ENCODE measurements around the gene GRB10.
"Not testable (repeated sequence)": the region's sequence is repeated elsewhere in the genome, so short reads cannot be mapped to it uniquely, and the experiment has no call there.

The GRB10 gene

DNA sequence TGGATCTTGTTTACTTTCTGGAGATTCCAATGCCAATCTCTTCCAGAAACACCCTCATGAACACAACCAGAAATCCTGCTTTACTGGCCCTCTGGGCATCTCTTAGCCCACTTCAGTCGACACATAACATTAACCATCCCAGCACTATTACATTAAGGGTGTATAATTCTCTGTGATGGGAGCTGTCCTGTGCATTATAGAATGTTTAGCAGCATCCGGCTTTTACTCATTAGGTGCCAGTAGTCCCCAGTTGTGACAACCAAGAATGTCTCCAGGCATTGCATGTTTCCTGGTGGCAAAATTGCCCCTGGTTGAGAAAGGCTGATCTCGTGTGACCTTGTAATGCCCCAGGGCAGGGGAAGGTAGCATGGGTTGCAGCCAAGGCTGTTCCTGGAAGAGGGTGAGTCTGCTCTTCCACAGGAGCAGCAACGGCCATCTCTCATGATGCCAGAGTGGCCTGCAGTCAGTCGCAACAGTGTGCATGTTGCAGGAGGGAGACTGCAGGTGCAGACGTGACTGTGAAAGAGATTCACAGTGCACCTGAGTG lies 214.9 kb downstream of the GRB10 start:
- no peak for FAIRE-seq

DNA sequence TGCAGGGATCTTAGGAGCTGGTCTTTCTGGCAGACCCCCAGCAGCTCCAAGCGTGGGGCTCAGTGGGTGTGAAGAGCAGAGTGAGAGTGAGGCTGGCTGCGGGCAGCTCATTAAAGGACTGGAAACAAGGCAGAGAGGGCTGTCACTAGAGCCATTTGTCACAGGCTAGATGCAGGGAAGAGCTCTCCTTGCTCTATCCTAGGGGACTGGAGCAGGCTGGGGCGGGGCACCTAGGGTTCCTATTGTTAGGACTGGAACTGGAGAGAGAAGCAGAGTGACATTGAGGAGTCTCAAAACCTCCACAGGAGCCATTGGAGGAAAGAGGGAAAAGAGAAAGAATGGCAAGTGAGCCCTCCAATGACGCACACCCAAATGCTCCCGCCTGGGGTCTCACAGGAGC lies 216.7 kb downstream of the GRB10 start:
- FAIRE-seq: no peak

DNA sequence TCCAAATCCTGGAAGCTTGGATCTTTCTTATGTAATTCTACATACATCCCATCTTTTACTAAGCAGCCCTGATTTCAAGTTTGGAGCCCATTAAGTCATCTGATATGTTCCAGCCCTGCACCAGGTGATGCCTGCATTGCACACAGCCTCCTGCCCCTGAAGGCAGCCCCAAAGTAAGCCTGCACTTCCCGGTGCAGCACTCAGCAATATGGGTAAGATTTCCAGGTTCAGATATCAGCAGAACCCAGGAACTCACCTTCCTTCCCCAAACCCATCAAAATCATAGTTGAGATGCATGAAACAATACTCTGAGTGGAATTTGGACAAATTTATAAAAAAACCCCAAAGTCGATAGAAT lies 217.2 kb downstream of the GRB10 start:
- FAIRE-seq: no peak

DNA sequence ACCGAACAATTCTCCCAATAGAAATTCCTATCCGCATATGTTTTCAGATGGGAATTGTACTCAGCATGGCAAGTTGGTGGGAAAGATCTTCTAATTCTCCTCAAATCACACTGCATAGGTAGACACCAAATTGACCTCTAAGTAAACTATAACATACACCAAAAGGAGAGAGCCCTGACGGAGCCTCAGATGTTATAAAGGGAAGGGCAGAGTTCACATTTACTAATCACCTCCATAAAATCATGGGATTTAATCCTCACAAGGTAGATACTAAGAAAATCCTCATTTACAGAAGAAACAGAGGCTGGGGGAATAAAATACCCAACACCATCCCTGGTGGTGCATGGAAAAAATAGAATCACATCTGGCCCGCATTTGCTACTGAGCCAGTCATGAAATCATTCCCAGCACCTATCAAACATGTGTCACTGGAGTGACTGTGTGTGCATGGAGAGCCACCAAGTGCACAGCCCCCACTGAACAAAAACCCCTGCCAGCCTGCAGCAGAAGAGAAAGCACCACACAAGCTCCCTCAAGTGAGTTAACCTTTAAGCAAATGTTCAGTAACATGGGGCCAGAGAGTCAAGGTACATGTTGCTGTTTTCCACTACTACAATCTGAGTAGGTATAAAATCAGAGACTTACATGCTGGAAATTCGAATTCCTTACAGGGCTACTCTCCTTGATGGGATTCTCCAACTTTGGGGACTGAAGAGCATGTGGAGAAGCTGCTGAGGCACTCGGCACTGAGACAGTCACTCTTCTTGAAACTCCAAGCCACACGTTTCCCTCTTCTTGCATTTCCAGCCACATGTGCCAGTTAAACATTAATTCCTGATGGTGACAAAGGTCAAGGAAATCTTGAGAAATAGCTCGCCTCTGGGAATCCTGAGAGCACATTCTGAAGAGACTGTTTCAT lies 217.8 kb downstream of the GRB10 start, which contains the start of gene DDC:
TSS of gene DDC (minus strand) at position 766 of the 919 bp plus-strand sequence. CDS start 21,320 bp downstream, outside the sequence.
- no peak for FAIRE-seq

DNA sequence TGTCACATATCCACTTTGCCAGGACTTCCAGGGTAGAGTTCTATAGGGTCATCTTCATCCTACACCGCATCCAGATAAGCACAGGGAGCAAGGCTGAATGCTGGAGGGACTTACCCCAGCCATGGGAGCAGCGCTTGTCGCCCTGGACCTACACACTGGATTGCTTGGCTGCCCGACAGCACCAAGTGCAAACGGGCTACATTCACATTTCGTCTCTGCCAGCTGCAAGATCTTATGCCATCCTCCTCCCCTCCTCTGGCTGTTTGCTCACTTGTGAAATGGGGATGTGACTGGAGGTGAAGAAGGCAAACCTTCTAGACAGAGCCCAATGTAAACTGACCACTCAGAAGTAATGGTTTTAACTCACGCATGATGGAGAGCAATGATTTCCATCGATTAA lies 218.5 kb downstream of the GRB10 start:
- FAIRE-seq: no peak

DNA sequence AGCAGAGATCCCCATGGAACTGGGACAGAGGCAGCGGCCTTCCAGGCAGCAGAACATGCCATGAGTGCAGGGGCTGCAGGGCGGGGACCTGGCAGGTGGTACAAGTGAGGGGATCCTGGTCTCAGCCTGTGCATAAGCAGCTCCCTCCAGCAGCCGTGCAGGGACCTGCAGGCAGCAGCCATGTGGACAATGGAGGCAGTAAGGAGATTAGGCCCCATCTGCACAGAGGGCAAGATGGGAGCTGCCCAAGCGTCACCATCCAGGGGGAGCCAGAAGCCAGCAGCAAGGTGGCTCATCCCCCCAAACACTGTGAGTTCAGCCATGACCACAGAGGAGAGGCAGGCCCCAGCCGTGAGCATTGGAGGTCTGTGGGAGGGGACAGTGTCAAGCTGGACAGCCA lies 220.6 kb downstream of the GRB10 start:
- FAIRE-seq: no peak

DNA sequence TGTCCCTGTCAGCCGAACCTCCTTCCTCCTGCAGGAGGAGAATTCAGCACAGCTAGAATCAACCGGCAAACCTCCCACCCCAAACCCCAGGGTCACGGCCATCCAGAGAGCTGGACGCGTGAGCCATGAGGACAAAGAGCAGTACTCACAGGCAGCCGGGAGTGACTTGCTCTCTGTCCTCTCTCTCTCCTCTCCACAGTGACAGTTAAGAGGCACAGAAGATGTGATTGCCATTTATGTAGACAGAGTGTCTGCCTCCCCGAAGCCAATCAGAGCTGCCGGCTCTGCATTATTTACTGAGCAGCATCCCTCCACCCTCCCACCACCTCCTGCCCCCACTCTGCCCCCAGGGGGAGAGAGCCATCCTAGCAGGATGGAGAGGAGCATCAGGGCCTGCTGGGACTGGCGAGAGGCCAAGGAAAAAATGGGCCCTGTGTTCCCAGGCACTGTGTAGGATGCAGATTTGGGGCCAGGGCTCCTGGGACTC lies 221.8 kb downstream of the GRB10 start:
- FAIRE-seq: no peak

DNA sequence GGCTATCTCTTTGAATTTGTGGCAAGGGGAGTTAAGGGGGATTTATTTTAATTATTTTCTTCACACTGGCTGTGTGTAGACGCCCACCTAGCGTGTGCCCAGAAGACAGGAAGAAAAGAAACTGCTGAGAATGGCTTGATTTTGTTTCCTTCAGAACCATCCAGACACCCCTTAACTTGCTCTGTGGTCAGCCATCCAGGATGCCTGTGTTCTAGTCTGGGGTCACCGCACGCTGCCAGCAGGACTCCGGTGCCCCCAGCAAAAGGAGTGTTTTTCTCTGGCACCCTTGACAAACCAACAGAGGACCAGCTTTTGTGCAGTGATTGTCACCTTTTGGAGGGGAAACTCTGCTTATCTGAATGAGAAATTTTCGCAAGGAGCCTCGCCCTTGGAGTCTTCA lies 222.8 kb downstream of the GRB10 start:
- FAIRE-seq: no peak

DNA sequence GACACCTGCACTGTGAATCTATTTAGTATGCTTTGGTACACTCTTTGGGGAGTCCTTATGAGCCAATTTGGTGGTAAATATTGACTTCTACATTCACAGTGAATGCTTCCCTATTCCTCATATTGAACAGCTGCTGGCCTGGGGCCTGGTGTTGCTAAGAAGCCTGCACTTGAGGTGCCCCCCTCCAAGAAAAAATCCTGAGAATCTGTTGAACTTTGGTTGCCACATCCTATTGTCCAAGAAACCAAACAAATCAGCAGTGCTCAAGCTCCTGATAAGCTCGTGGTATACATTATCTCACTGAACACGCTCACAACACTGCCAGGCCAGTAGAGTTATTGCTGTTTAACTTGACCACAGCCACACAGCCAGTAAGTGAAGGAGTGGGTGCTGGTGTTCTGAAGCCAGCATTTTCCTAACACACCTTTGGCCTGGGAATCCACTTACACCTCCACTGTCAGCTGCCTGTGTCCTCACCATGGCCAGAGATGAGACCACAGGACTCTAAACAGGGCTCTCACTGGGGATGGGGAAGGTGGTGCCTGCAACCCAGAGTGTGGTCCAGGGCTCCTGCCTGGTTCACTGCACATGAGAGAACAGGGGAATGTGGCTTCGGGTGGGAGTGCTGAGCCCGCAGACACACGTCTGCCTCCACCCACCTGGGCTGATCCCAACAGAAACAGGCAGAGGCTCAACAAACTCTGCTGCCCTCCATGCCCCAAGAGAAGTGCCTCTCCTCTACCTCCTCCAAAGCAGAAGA lies 224.2 kb downstream of the GRB10 start:
- no peak for FAIRE-seq

DNA sequence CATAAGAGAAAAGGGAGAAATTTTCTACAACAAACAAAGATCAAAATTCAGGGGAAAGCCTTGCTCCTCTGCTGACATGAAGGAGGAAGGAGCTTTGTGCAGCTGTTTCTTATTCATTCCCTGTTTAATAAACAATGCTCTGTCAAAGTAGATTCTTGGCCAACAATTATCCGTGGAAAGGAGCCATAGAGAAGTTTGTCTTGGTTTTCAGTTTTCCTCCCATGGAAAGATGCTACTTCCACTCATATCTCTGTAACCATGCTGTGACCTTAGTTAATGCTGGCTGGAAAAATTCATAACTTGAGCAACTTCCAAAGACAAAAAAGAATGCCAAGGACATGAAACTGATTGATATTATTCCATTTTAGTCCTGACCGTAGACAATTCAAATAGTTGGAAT lies 225.6 kb downstream of the GRB10 start:
- no peak for FAIRE-seq

DNA sequence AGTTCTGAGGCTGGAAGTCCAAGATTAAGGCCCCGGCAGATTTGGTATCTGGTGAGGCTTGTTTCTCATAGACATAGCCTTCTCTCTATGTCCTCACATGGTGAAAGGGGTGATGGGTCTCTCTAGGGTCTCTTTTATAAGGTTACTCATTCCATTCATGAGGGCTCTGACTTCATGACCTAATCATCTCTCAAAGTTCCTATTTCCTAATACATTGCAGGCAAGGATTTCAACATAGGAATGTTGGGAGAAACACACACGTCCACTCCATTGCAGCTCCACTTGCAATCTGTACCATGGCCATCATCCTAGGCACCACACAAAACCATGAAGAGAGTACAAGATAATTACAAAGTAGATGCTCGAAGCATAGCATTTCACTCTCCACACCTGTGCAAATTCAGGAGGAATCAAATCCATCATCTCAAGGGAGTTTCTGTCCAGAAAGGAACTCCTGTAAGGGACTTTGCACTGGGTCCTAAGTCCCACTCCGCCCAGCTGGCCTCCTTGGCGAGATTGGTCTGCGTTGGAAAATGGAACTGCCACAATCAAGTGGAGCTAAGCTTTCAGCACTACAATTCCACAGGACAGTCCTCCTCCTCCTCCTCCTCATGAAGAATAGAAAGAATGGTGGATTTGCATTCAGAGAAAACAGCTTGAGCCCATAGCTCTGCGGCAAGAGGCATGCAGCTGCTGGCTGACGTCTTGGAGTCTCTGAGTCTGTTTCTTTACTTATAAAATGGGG lies 226.3 kb downstream of the GRB10 start:
- no peak for FAIRE-seq

DNA sequence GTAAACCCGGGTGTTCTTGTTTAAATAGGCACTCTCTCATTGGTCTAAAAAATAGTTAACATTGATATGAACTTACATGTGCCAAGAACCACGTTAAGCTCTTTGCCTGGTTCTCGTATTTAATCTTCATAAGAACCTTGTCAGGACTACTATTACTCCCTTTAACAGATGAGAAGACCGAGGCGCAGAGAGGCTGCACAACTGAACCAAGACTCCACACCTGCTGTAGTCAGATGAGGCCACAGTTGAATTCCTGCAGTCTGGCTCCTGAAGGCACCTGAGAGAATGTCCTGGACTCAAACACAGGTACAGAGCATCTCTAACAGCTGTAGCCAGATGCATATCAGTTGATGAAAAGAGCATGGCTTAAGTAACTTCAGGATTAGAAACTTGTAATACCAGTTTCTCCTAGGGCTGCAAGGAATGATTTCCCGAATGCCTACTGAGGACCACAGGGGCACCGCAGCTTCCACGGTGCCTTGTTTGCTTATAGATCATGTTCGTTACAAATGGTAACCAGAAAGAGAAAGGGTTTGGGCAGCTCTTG lies 227.0 kb downstream of the GRB10 start:
- no peak for FAIRE-seq

DNA sequence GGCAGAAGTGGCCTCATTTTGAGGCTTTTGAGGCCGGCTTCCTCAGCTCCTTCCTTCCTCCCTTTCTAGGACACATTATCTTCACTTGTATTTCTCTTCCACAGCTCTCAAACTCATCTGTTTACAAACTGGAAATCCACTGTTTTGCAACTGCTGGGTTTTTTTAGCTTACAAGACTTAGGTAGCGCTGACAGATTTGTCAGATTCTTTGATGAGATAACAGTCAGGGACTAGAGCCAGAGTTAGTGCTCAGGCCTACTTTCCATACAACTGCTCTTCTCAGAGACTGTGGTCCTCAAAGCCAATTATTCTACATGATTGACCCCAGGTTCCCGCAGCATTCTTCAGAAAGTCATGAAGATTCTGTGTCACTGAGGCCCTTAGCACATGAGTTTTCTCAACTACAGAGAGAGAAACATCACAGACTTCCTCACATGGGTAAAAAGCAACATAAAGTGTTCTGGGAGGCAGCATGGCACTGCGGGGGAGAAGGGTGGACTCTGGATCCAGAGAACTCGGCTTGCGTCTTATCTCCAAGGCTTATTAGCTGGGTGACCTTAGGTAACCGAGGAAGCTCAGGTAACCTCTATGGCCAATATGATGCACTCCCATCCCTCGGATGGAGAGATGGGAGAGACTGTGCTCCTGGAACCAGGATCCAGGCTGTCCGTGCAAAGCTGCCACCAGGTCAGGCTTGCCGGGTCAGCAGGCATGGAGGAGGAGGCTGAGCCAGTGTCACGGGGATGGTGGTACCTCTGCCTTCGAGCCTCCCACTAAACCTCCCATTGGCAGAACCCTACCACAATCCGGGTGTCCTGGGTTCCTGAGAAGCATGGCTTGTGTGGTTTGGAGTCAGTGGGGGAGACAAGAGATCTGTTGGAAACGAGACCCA lies 228.0 kb downstream of the GRB10 start:
- FAIRE-seq: no peak

DNA sequence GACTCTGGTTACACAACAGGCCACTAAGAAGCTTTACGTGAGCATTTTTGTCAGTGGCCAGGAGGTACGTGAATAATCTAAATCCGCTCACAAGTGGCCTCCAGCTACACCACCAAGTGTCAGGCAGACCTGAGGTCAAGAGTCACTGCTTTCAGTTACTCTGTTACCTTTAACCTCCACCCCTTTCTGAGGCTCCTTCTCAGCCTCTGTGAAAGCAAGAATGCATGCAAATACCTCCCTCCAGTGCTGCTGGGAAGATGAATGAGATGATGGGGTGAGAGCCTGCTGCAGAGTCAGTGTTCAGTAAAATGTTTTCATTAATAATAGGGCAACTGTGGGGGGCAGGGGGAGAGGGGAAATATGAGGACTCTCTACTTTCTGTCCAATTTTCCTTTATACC lies 228.7 kb downstream of the GRB10 start:
- FAIRE-seq: no peak

DNA sequence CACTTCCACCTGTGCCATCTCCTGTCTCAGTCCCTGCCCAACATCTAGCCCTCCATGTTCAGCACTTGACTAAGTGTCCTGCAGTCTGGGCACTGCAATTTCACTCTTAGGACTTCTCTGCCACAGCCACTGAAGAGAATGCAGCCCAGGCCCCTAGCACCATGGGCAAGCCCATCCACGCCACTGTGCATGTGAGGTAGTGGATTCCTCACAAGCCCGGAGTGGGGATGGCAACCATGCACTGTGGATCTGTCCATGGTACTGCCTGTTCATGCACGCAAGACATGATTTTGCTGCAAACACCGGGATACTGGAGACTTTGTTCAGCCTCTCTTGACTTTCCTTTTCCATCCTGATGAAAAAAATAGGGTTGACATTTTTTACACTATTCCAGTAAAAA lies 229.8 kb downstream of the GRB10 start:
- no peak for FAIRE-seq

DNA sequence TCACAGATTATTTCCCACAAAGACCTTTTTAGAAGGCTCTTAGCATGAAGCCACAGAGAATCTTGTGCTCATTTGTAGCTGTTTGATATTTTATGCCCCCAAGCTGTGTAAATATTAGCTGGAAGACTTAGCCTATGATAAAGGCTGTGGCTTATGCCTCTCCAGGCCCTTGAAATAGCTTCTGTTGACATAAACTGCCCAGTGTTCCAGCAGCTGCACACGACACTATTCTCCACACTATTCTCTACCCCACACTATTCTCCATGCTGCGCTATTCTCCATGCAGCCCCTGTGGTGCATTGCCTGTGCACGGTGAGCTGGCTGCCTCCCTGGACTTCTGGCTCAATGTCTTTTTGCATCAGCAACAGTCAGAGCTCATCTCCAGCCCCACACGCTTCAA lies 230.6 kb downstream of the GRB10 start:
- FAIRE-seq: no peak

DNA sequence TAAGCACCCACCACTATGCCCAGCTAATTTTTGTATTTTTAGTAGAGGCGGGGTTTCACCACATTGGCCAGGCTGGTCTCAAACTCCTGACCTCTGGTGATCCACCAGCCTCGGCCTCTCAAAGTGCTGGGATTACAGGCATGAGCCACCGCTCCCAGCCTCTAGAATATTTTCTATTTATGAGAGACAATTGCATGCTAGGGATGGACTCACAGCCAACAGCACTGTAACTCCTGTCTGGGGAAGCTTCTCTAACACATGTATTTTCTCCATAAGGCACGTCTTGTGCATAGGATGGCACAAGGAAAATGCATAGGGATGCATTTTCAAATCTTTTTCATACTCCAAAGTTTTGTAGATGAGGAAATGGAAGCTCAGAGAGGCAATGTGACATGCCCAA lies 237.1 kb downstream of the GRB10 start:
- FAIRE-seq: not testable (repeated sequence)

DNA sequence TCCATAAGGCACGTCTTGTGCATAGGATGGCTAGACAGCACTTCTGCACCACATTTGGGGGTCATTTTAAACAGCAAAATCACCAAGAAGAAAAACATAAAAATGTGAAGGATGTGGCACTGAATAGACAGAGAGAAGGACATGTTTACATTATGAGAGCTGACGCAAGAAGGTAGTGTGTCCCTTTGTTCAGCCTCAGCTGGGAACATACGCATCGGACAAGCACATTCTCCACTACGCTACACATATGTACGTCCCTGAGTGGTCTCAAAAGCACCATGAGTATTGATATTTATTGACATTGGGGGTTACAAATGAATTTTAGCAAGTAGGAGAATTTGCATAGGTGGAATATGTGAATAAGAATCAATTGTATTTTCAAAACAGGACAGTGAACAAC lies 237.7 kb downstream of the GRB10 start:
- FAIRE-seq: no peak

DNA sequence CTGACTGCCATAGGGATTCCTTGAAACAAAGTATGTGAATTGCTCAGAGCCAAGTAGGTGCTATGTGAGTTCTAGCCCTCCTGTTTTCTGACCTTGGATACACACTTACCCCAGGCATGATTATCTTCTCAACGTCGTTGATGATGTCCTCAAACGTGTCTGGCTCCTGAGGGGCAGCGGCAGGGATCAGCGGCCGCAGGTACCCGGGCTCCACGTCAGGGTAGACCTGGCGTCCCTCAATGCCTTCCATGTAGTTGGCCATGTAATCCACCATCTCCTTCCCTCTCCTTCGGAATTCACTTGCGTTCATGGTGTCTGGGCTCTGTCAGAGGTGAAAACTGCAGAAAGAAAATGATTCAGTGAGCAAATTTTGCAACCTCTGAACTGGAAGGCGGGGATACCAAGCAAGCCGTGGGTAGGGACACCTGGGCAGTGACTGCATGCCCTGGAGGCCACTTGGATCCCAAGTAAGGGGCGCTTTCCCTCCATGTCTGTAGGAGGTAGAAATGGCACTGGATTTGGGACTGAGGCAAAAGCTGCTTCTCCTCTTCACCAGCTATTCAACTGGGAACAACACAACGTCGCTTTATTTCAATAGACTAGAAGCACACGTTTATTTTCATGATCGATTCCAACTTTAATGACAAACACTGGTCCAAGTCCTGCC lies 238.8 kb downstream of the GRB10 start:
- FAIRE-seq: no peak

DNA sequence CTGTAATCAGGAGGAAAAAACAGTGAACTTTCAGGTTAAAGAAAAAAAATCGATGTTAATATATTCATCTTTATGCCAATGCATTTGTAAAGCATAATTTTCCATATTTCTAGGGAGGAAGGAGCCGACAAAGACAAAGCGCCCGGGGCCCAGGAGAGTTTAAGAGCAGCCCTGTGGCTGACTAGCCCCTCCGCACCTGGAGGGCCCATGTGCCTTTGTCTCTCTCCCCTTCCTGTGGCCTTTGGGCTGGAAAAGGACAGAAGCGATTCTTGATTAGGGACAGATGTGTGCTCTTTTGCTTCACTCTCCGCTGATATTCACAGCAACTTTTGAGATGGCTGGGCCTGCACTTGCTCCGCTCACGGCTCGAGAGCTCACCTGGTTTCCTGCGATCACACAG lies 240.6 kb downstream of the GRB10 start:
- no peak for FAIRE-seq
